Skin of body (tissue), 2 donors: Measurements from ENCODE around the gene WDR17. TPM values are rescaled to one million over a fixed set of nuclear protein-coding genes. Genes with fewer than 3 reads are reported as not detected.

Experiments used
- DNase-seq: peaks from one replicate; lab custom pipeline; 2025; lab: John Stamatoyannopoulos, UW
- total RNA-seq: library from RNA; depleted of rRNA; stranded (reverse); fragments of >200 nt; gene quantifications from one replicate; pipeline ENCODE4 v1.2.3, GENCODE V29; 2014

WDR17 gene
- 1.8 TPM for total RNA-seq

DNA sequence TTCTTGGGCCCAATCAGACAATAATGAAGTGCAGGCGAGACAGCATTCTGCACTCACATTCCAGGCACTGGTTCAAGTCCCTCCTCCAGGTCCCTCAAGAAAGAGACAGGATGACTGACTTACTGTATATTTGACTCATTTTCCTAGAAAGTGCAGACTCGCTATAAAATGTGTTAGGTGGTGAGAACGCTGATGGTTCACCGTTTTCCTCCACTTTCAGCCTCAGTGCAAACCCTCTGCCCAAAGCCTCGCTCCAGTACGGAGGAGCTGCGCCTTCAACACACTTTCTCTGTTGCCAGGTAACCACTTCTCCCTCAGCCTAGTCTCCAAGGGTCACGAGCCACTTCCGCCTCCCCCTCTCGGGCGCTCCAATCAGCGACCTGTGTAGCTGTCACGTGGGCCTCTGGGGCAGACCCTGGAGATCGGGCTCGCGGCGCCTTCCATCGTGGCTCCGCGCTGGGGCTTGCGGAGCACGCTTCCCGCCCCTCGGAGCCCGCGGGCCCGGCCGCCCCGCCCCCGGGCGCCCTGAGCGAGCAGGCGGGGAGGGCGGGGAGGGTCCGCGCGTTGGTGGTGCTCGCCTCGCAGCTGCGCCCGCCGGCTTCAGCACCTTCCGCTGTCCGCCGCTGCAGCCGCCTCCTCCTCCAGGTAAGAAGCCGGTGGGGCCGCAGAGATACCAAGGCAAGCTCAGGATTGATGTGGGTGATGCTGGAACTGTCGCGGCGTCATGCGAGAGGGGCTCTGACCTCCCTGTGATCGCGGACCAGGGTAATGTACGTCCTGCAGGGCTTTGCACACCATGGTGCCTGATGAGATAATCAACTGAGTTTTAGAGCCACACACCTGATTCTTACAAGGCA is at the start of gene WDR17:
Gene WDR17, plus strand, starts transcription at position 407 of the 857 bp plus-strand sequence. CDS start 45,740 bp downstream, outside the sequence.
- DNase-seq: peak; percentile 50

DNA sequence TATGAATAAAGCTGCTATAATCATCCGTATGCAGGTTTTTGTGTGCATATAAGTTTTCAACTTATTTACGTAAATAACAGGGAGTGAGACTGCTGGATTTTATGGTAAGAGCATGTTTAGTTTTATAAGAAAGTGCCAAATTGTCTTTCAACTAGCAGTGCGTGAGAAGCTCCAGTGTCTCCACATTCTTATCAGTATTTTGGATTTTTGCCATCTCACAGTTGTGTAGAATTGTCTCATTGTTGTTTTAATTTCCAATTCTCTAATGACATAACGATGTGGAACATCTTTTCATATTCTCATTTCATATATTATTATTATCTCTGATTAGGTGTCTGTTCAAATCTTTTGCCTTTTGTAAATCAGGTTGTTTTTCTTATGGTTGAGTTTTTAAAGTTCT is 49.0 kb upstream of the WDR17 start:
- no peak for DNase-seq

DNA sequence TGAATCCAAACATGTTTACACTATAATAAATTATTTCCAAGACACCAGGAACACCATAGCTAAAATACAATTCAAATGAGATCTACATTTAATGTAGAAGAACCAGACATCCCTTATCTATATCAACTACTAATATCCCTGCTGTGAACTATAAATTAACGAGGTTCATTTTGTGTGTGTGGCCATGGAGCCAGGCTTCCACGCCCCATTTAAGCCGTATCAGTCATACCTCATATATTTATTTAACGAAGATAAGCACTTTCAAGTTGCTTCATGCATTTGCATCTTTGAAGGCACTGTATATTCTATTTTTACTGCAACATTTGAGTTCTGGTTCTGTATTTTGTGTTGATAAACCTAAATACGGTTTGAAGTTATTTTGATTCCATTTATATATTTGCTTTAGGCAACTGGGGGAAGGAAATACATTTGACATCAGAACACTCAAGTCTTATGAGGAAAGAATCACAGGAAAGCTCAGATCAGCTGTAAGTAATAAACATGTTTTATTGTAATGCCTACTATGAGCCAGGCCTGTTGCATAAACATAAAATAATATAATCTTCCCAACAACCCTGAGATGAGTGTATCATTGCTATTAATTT is 45.1 kb upstream of the WDR17 start:
- DNase-seq: no peak

DNA sequence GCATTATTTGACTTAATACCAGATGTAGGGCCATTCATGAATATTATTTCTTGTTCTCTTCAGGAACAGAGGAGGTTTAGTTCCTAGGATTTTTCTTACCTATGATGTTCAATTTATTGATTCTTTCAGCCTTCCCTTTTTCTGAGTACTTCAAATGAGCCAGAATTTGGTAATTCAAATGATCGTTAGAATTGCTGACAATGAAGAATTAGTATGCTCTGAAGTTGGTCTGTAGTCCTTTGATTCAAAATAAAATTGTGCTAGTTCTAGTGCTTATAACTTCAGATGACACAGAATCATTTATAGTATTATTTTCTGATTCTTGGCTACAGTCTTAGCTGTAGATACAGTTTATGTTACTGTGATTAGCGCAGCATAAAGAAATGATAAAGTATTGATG is 35.2 kb upstream of the WDR17 start:
- DNase-seq: no peak

DNA sequence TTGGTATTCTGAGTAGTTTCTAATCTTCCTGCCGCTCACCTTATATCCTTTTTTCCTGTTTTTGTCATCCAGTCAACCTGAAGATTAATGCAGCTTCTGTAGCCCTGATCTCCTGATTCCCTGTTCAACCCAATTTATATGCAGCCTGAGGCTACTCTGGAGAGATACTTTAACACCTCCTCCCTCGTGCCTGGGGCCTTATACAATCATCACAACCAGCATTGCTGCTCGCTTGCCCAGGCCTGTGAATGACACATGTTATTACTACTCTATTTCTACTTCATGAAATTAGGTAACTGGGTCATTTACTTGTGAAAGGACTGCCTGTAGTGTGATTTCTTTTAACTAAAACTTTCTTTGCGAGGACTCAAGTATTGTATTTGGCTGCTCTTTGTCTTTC is 33.7 kb upstream of the WDR17 start:
- DNase-seq: no peak

DNA sequence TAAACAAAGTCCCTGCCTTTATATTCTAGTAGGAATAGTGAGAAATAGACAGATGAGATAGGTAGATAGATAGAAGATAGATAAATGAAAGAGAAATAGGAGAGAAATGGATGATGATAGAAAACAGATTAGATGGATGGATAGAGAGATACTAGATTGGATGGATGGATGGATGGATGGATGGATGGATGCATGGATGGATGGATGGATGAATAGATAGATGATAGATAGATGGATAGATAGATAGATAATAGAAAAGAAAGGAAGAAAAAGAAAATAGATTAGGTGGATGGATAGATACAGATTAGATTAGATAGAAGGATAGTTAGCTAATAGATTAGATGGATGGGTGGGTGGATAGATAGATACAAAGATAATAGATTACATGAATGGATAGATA is 33.2 kb upstream of the WDR17 start:
- no peak for DNase-seq

DNA sequence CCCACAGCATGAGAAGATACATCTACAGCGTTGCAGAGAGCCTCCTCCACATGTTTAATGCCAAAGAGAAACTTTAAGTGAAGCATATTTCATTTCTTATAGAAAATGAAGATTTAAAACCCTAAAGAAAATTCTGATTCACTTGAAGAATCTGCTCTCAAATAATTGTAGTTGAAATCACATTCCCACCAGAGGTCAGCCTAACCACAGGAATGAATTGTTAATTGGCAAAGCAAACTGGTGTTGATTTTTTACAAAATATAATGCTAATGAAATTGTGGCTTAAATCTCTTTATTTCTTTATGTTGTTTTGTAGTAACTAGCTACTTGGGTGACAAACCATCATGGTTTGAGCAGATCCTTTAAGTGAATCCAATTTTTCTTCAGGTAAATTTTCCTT is 31.1 kb upstream of the WDR17 start:
- no peak for DNase-seq

DNA sequence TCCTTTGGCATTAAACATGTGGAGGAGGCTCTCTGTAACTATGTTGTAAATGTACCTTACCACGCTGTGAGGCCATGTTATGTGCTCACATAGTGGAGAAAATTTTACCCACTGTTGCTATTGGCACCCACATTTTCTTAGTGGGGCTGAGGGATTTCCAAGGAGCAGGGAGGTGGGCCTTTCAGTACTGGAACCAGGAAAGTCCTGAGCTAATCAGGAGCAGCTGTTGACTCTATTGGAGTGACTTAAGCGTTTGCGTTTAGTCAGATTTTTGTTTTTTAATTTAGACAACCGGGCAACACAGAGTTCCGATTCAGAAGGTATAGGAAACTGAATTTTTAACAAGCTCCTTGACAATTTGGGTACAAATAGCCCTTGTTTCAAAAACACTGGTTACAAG is 30.7 kb upstream of the WDR17 start:
- no peak for DNase-seq

DNA sequence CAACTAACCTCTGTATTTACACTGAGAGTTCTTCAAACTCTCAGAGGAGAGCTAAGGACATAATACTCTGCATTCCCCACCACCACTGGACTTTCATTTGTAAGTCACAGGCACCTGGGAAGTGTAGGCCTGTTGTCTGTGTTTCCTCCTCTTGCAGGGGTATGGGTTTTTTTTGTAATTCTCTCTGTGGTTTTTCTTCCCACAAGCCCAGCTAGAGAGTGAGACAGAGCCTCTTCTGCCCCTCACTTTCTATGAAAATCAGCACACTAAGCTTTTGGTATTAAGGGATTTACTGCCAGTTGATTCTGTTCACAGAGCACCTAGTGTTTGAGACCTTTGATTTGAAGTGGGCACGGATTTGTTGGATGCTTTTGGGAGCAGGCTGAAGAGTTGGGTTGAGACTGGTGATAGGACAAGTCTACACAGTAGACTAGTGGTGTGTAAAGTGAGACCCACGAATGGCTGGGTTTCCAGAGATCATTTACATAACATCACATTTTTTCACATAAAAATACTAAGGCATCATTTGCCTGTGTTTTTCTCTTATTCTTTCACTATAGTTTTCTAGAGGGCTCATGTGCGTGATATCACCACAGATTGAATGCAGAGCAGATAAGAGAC is 28.9 kb upstream of the WDR17 start:
- no peak for DNase-seq

DNA sequence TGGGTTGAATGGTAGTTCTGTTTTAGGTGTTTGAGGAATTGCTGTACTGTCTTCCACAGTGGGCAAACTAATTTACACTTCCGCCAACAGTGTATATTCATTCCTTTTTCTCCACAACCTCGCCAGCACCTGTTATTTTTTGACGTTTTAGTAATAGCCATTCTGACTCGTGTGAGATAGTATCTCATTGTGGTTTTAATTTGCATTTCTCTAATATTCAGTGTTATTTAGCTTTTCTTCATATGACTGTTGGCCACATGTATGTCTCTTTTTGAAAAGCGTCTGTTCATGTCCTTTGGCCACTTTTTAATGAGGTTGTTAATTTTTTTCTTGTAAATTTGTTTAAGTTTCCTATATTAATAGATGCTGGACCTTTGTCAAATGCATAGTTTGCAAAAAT is 26.9 kb upstream of the WDR17 start:
- DNase-seq: no peak

DNA sequence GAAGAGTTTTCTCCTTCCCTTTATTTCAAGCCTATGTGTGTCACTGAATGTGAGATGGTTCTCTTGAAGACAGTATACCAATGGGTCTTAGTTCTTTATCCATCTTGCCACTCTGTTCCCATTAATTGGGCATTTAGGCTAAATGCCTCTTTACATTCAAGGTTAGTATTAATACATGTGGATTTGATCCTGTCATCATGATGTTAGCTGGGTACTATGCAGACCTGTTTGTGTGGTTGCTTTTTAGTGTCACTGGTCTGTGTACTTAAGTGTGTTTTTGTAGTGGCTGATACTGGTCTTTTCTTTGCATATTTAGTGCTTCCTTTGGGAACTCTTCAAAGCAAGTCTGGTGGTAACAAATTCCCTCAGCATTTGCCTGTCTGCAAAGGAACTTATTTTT is 23.4 kb upstream of the WDR17 start:
- DNase-seq: no peak

DNA sequence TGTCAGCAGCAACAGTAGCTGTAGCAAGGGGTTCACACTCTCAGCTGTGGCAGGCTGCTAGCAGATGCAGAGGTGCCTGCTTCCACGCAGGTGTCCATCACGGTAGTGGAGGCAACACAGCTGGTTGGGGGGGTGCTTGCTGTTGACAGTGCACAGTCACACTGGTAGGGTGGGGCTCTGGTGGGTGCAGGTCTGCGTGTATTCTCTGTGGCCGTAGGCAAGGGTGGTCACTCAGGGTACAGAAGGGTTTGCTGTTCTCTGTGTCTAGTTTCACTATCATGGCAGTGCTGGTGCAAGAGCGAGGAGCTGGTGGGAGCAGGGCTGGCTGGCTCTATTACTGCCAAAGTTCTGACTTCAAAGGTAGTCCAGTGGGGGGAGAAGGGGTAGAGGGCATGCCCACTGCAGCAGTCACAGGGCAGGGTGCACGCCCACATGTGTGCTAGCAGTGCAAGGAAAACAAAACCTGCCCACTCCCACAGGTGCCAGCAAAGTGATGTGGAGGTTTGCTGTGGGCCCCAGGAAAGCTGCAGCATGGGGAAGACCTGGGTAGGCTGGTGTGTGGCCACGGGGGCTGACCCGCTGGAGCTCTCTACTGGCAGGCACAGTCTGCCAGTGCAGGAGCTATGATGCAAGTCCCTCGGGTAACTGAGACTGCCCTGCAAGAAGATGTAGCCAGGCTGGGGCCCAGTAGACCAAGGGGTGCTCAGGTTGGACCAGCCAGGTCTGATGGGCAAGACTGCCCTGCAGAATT is 21.6 kb upstream of the WDR17 start:
- DNase-seq: no peak

DNA sequence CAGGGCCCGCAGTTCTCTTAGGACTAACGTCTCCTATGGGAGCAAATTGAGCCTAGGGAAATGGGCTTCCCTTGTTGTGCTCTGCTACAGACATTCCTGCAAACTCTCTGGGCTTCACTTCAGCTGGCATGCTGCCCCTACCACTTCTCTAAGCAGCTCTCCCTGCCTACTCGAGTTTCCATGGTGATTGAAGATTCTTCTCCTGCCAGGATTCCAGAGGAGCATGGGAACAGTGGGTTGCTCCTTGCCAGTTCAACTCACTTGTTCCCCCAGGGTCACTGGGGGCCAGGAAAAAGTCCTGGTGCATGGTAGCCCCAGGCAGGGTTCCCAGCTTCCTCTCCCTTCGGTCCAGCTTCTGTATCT is 21.1 kb upstream of the WDR17 start:
- DNase-seq: no peak

DNA sequence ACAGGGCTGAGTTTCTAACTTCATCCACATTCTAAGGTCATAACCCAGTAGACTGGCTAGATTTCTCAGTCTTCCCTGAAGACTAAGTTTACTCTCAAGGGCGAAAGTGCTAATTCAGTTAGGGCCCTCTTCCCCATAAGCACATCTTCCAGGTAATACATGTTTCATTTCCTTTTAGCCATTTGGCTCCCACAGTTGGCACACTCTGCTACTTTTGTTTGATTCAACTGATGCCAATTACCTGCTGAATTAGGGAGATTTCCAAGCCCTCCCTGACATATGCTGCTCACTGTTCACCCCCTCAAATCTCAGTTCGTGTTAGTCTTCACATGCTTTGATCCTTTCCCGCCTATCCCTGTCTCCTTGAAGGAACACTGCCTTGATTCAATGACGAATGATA is 17.0 kb upstream of the WDR17 start:
- DNase-seq: no peak

DNA sequence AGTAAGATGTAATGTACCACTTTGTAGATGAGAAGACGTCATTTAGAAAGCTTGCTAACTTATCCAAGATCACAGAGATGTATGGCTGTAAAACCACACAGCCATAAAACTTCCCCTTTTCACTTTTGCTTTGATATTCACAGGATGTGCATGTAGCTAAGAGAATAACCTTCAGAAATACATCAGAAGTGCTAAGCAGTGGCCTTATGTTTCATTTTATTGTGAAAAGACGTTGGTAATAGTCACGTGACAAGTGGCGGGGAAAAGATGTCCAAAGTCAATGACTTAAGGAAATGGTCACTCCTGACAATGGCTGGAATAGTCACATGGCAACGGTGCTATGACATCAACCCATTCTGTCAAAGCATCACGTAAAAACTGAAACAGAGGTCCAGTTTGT is 12.9 kb upstream of the WDR17 start:
- no peak for DNase-seq

DNA sequence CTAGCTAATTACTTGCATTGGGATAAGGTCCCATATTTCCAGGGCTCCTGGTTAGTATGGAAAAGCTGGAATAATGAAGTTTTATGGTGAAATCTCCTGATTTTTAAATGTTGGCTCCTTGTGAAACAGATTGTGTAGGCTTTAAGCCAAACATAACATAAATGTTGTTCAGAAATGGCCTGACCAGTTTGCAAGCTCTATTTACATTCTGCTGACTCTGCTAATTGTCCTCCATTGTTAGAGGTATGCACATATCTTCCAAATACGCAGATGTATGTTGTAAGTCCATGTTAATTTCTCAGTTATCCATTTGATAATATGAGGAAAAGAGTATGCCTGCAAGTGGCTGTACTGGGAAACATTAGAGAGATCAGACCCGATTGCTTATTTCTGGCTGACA is 11.9 kb upstream of the WDR17 start:
- no peak for DNase-seq

DNA sequence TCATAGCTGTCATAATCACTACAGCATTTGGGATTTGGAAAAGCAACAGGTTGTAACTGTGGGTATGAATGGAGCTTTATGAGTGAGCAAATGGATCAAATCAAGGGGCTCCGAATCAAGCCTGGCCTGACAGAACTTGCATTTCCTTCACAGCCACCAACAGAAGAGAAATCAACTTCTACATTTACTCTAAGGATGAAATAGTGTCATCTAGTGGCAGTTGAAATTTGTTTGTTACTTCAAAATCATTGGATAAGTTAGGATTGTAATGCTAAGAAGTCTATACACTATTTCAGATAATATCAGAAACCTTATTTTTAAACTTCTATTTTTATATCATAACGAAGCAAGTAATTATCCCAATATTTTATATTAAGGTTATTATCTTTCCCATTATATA is 10.7 kb upstream of the WDR17 start:
- no peak for DNase-seq

DNA sequence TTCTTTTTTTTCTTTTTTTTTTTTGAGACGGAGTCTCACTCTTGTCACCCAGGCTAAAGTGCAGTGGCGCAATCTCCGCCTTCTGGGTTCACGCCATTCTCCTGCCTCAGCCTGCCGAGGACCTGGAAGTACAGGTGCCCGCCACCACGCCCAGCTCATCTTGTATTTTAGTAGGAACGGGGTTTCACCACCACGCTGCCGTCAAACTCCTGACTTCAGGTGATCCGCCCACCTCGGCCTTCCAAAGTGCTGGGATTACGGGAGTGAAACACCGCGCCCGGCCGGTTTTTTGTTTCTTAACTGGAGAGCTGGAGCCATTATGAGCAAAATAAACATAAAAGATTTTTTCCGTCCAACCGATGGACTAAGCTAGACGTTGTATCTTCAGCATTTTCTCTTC is 1.9 kb upstream of the WDR17 start:
- no peak for DNase-seq

DNA sequence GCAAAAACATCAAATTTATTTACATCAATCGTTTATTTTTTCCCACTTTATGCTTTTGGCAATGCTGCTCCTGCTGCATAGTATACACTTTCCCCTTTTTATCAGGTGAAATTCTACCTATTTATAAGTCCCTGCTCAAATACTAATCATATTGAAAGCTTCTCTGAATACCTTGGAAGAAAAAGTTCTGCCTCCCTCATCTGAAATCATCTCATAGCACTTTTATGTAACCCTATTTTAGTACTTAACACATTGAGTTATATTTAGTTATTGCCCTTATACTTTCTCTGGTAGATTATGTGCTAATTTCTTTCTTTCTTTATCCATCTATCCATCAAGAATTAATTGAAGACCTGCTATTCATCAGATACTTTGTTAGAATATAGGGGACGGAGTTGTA is 1.1 kb upstream of the WDR17 start:
- no peak for DNase-seq

DNA sequence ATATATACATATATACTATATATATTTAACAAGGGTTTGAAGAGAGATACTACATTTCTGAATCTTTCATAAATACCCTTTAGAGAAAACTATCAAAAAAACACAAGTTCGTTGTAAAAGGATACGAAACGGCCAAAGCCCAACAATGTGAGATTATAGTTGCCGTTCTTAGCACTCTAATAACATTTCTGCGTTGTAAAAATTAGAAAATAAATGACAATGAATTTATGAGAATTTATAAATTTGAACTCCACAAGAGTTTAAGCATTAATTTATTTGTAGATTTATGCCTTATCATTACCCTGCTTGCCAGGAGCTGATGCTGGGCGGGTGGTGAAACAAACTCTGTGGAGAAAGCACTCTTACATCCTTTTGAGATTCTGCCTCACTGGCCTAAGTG is 1.1 kb downstream of the WDR17 start:
- no peak for DNase-seq

DNA sequence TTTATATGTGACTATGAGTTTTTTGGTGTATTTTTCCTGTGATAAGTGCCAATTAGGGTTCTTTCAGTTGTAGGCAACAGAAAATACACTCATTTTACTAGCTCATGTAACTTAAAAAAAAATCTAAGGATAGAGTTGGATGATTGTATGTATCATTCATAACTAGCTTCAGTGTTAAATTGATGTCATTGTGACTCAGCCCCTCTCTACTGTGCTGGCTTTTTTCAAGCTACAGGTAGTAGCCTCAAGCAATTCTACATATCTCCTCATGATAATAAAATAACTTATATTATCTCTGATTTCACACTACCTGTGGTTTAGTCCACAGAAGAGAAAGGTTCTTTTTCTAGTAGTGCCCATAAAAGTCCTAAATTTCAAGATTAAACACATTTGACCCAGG is 11.9 kb downstream of the WDR17 start:
- DNase-seq: no peak

DNA sequence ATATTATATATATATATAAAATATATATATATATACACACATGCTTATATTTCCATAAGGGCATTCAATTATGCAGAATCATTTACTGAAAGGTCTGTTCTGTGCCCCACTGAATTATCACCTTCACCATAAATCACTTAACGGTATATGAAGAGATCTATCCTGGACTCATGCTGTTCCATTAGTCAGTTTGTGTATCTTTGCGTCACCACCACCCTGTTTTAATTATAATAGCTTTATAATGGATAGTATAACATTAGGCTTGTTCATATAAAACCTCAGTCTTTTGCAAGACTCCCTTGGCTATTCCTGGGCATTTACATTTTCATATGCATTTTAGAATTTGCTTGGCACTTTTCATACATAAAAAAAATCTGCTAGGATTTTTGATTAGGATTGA is 19.1 kb downstream of the WDR17 start:
- no peak for DNase-seq
